CD14-positive monocyte (primary cell): ENCODE measurements around the gene RASSF4. TPM values are rescaled to one million over a fixed set of nuclear protein-coding genes. Genes with fewer than 3 reads are reported as not detected.
A peak's percentile ranks its signal among the peaks of the same experiment; 100 is the strongest.

Source experiments
- DNase-seq, 3 donors: peaks; one replicate each; pipeline ENCODE4 v3.0.0-alpha.2; 2011 to 2022
- H2AFZ ChIP-seq: 2 replicates; pipeline ENCODE4 v1.6.0; 2012; ENCODE audit warnings: mild to moderate bottlenecking, low read depth, low read length, inconsistent platforms; ENCODE audit not compliant: insufficient read depth, poor library complexity, severe bottlenecking
- H3K27ac ChIP-seq, 2 donors: 1 replicate in 1 of 2; 2 replicates in 1 of 2; pipeline ENCODE4 v1.5.1; 2012 to 2013; ENCODE audit warnings: low read length in 2 of 2, control low read depth in 1 of 2, inconsistent platforms in 1 of 2, low read depth in 1 of 2, mild to moderate bottlenecking in 1 of 2
- H3K27me3 ChIP-seq, 2 donors: one replicate each; pipeline versions ENCODE4 v1.6.0 to v1.6.1; 2011 to 2013; ENCODE audit warnings: low read length in 2 of 2; ENCODE audit not compliant: control insufficient read depth in 2 of 2, insufficient read depth in 2 of 2
- H3K36me3 ChIP-seq, 2 donors: replicated peaks in 1 of 2; 1 replicate in 1 of 2; 2 replicates in 1 of 2; pipeline versions ENCODE4 v1.5.1 to v1.6.1; 2012 to 2013; ENCODE audit warnings: low read length in 2 of 2, control low read depth in 1 of 2, inconsistent platforms in 1 of 2, mild to moderate bottlenecking in 1 of 2; ENCODE audit not compliant: insufficient read depth in 2 of 2, control insufficient read depth in 1 of 2
- H3K4me1 ChIP-seq, 2 donors: 1 replicate in 1 of 2; 2 replicates in 1 of 2; pipeline versions ENCODE4 v1.5.1 to v1.6.1; 2012 to 2013; ENCODE audit warnings: low read length in 2 of 2, control low read depth in 1 of 2, inconsistent platforms in 1 of 2, mild to moderate bottlenecking in 1 of 2, moderate library complexity in 1 of 2; ENCODE audit not compliant: insufficient read depth in 2 of 2, control insufficient read depth in 1 of 2
- H3K4me2 ChIP-seq: replicated peaks from 2 replicates; pipeline ENCODE3; 2012; ENCODE audit warnings: low read length, moderate library complexity, mild to moderate bottlenecking; ENCODE audit not compliant: poor library complexity, severe bottlenecking; ENCODE audit errors: extremely low read depth
- H3K4me3 ChIP-seq, 3 experiments: fragments of 200-600 bp in 1 of 3; sonication (generic) in 1 of 3; replicated peaks in 1 of 3; 1 replicate in 2 of 3; 2 replicates in 1 of 3; pipeline ENCODE4 v1.5.1; 2011 to 2013; ENCODE audit warnings: low read length in 3 of 3, mild to moderate bottlenecking in 3 of 3, control low read depth in 2 of 3, low read depth in 2 of 3, inconsistent platforms in 1 of 3, moderate library complexity in 1 of 3
- H3K79me2 ChIP-seq: 2 replicates; pipeline ENCODE4 v1.6.0; 2012; ENCODE audit warnings: mild to moderate bottlenecking, control low read depth, inconsistent platforms, low read length, moderate library complexity; ENCODE audit not compliant: insufficient read depth
- H3K9ac ChIP-seq: 2 replicates; pipeline ENCODE4 v1.6.0; 2017; ENCODE audit warnings: low read length, mild to moderate bottlenecking; ENCODE audit not compliant: insufficient read depth, poor library complexity, severe bottlenecking
- H3K9me3 ChIP-seq, 2 donors: replicated peaks in 1 of 2; 1 replicate in 1 of 2; 2 replicates in 1 of 2; pipeline versions ENCODE4 v1.5.1 to v1.6.1; 2012 to 2013; ENCODE audit warnings: low read length in 2 of 2, control low read depth in 1 of 2; ENCODE audit not compliant: control insufficient read depth in 1 of 2, insufficient read depth in 1 of 2
- H4K20me1 ChIP-seq: 2 replicates; pipeline ENCODE4 v1.6.0; 2012; ENCODE audit warnings: mild to moderate bottlenecking, low read length, control low read depth, moderate library complexity; ENCODE audit not compliant: insufficient read depth
- H3K27ac Mint-ChIP-seq, 7 donors: one replicate each; pipeline ENCODE4 v1.8.0; 2020; ENCODE audit warnings: mild to moderate bottlenecking in 7 of 7, mixed read lengths in 7 of 7, moderate library complexity in 6 of 7, inconsistent platforms in 2 of 7
- H3K27me3 Mint-ChIP-seq, 3 donors: one replicate each; pipeline ENCODE4 v1.8.0; 2021 to 2022; ENCODE audit warnings: low read depth in 3 of 3, mild to moderate bottlenecking in 3 of 3, mixed read lengths in 3 of 3, moderate library complexity in 3 of 3, inconsistent platforms in 1 of 3
- H3K36me3 Mint-ChIP-seq, 2 donors: one replicate each; pipeline ENCODE4 v1.8.0; 2020; ENCODE audit warnings: mixed read lengths in 2 of 2, inconsistent platforms in 1 of 2, mild to moderate bottlenecking in 1 of 2
- H3K4me1 Mint-ChIP-seq: one replicate; pipeline ENCODE4 v1.8.0; 2020; ENCODE audit warnings: mild to moderate bottlenecking, mixed read lengths
- H3K4me3 Mint-ChIP-seq, 2 donors: one replicate each; pipeline ENCODE4 v1.8.0; 2020; ENCODE audit warnings: mild to moderate bottlenecking in 2 of 2, mixed read lengths in 2 of 2, moderate library complexity in 1 of 2
- H3K9me3 Mint-ChIP-seq, 7 donors: one replicate each; pipeline ENCODE4 v1.8.0; 2020 to 2022; ENCODE audit warnings: mixed read lengths in 7 of 7, mild to moderate bottlenecking in 6 of 7, moderate library complexity in 6 of 7, inconsistent platforms in 2 of 7
- CTCF ChIP-seq: fragments of 200-600 bp; IDR thresholded peaks from one replicate; pipeline ENCODE4 v1.8.0; 2022; ENCODE audit warnings: antibody characterized with exemption, mild to moderate bottlenecking
- WGBS: methylation state at CpG from one replicate; pipeline ENCODE4 v1.1.5; 2013; ENCODE audit warnings: missing lambda C conversion rate; ENCODE audit not compliant: insufficient coverage; 5-methylcytosine and 5-hydroxymethylcytosine counted together
- intact Hi-C, 2 donors: fragments of 100-400 bp; cut with micrococcal nuclease; formaldehyde crosslinking; loops; one replicate each; pipeline versions ENCODE4 v1.15.0 to v1.15.1; 2023
- polyA plus RNA-seq, 3 donors: library from polyadenylated mRNA; depleted of rRNA in 1 of 3; unstranded in 2 of 3; stranded (reverse) in 1 of 3; fragments of 300-500 nt in 2 of 3; fragments of >200 nt in 1 of 3; fragmentation: Illumina TruSeq in 2 of 3; gene quantifications; 1 replicate in 2 of 3; 2 replicates in 1 of 3; pipeline ENCODE4 v1.2.3, GENCODE V29; 2012 to 2021

Gene RASSF4
- polyA plus RNA-seq, 3 donors = 117 to 290 (median 120) TPM

DNA sequence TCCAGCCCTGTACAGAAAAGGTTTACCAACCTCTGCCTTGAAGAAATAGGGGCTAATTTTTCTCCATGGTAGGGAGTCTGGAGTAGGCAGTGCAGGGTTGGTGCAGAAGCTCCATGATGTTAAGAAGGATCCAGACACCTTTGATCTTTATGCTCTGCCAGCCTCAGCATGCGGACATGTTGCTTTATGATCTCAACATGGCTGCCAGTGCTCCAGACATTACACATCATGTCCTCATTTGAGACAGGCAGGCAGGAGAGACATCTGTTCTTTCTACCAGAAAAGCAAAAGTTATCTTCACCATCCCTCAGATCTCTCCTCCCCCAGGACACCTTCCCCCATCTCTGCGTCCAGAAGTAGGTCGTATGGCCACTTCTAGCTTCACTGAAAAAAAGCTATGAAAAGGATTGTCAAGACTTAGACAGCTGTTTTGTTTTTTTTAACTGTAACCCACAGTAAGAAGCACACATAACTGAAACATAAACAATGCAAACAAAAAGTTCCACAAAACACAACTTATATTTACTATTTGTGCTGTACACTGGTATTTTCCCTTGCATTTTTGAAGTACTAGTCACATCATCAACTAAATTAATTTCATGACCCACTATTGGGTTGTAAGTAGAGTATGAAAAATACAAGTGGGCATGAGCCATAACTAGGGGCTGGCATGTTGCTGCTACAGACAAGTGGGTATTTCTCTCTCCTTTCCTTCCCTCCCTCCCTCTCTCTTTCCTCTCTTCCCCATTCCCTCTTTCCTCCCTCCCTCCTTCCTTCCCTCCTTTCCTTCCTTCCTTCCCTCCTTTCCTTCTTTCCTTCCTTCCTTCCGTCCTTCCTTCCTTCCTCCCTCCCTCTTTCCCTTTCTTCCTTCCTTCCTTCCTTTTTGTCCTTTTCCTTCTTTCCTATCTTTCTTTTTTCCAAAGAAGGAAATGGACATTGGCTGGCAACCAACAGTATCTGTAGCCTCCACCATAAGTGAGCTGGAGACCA lies 2.6 kb upstream of the RASSF4 start:
- no peak for DNase-seq
- peaks cover 97% of the 10 kb centered on the region for H3K79me2 ChIP-seq
- H3K36me3 ChIP-seq = peaks cover 13 to 47% of the 10 kb centered on the region in 2 donors
- no peak overlapping the region for H2AFZ ChIP-seq
- H3K4me3 ChIP-seq = peak overlapping the region in 1 of 3 experiments; percentile 96
- peak overlapping the region in 1 of 2 donors; percentile 81 for H3K27ac ChIP-seq
- H3K9me3 Mint-ChIP-seq = peaks cover 0 to 4% (median 3%) of the 10 kb centered on the region in 7 donors
- no peaks in the 10 kb centered on the region for H3K27me3 ChIP-seq
- no peak overlapping the region for H3K9ac ChIP-seq
- peaks cover 59% of the 10 kb centered on the region for H3K4me1 Mint-ChIP-seq
- peak overlapping the region; percentile 38 to 96 (median 83) for H3K27ac Mint-ChIP-seq
- peaks cover 73% of the 10 kb centered on the region for H4K20me1 ChIP-seq
- WGBS = 73% methylated on average over 2 of the region's 4 CpGs
- H3K9me3 ChIP-seq = no peaks in the 10 kb centered on the region
- TF ChIP-seq CTCF = no peak
- H3K36me3 Mint-ChIP-seq = peaks cover 43 to 52% of the 10 kb centered on the region in 2 donors
- peaks cover 48 to 61% of the 10 kb centered on the region in 2 donors for H3K4me1 ChIP-seq
- H3K27me3 Mint-ChIP-seq = peaks cover 0 to 1% (median 0%) of the 10 kb centered on the region in 3 donors
- intact Hi-C loops = no loop called here
- no peak overlapping the region for H3K4me3 Mint-ChIP-seq
- H3K4me2 ChIP-seq = peak overlapping the region; percentile 99

- peak overlapping the region; percentile 84 for H3K9ac ChIP-seq
- Mint-ChIP-seq H3K4me3 (peak overlapping the region; percentile 90 to 99), H3K36me3 (peaks cover 42 to 53% of the 10 kb centered on the region in 2 donors), H3K9me3 (peaks cover 0 to 4% (median 3%) of the 10 kb centered on the region in 7 donors), H3K27ac (peak overlapping the region; percentile 83 to 96 (median 94)), H3K4me1 (peaks cover 70% of the 10 kb centered on the region), H3K27me3 (peaks cover 0 to 1% (median 0%) of the 10 kb centered on the region in 3 donors)
- H2AFZ ChIP-seq = no peak overlapping the region
- no peak for TF ChIP-seq CTCF
- peak overlapping the region; percentile 73 to 96 (median 83) for H3K4me3 ChIP-seq
- peak overlapping the region; percentile 77 to 81 for H3K27ac ChIP-seq
- DNase-seq = peak; percentile 67 to 90 (median 86)
- peaks cover 99% of the 10 kb centered on the region for H3K79me2 ChIP-seq
- H3K4me1 ChIP-seq = peaks cover 61 to 74% of the 10 kb centered on the region in 2 donors
- H3K27me3 ChIP-seq = no peaks in the 10 kb centered on the region
- intact Hi-C loops = no loop called here
- H3K4me2 ChIP-seq = peak overlapping the region; percentile 99
- H3K36me3 ChIP-seq = peaks cover 12 to 42% of the 10 kb centered on the region in 2 donors
- peaks cover 81% of the 10 kb centered on the region for H4K20me1 ChIP-seq
- H3K9me3 ChIP-seq = no peaks in the 10 kb centered on the region
- no CpG with 5 or more reads among the region's 5 CpGs for WGBS
Observed at GRCh38 chr10:44958196-44958897, 1.3 kb upstream of the RASSF4 start.
